ENCODE data around the gene CFAP70.

Gene CFAP70

GRCh38 chr10:73210395-73211105, 148.1 kb downstream of the CFAP70 start:
- no peak for DNase-seq

- DNase-seq, result no peak
These were observed 149.0 kb downstream of the CFAP70 start for GRCh38 chr10:73209705-73210104.

- DNase-seq, result no peak
These were observed 150.8 kb downstream of the CFAP70 start for GRCh38 chr10:73207883-73208282.

GRCh38 chr10:73206385-73206784, 152.3 kb downstream of the CFAP70 start:
- no peak for DNase-seq

- DNase-seq, result no peak
These were observed 152.8 kb downstream of the CFAP70 start for GRCh38 chr10:73205890-73206289.

- no peak for DNase-seq
These were observed 153.6 kb downstream of the CFAP70 start for GRCh38 chr10:73205081-73205480.
